SK-N-SH treated with all-trans-retinoic acid at 6 μM for 48 hours (cell line): ENCODE data around the gene CDC42BPB.

Source experiments
- ARNTL ChIP-seq: fragments of 450-650 bp; formaldehyde crosslinking; IDR thresholded peaks from 2 replicates; pipeline ENCODE4 v1.5.0; 2020; ENCODE audit warnings: low read depth, mild to moderate bottlenecking, moderate library complexity, borderline replicate concordance
- BACH2 ChIP-seq: fragments of 250-450 bp; sonication (Bioruptor Pico); IDR thresholded peaks from 2 replicates; pipeline ENCODE4 v1.9.0; 2021; ENCODE audit warnings: mild to moderate bottlenecking, borderline replicate concordance
- ISL1 ChIP-seq: fragments of 250-450 bp; sonication (Bioruptor Pico); IDR thresholded peaks from 2 replicates; pipeline ENCODE4 v2.1.2; 2022; ENCODE audit warnings: mild to moderate bottlenecking, moderate library complexity
- RARB ChIP-seq: fragments of 250-450 bp; sonication (Bioruptor Pico); IDR thresholded peaks from 2 replicates; pipeline ENCODE4 v1.8.0; 2021; ENCODE audit warnings: mild to moderate bottlenecking, moderate library complexity
- SNAI2 ChIP-seq: fragments of 250-450 bp; sonication (Bioruptor Pico); IDR thresholded peaks from 2 replicates; pipeline ENCODE4 v1.5.0; 2020; ENCODE audit warnings: mild to moderate bottlenecking, moderate library complexity
- TCF4 ChIP-seq: fragments of 250-450 bp; sonication (Bioruptor Pico); IDR thresholded peaks from 2 replicates; pipeline ENCODE4 v1.8.0; 2021; ENCODE audit warnings: mild to moderate bottlenecking, moderate library complexity, borderline replicate concordance
- ZFP3 ChIP-seq: fragments of 250-450 bp; sonication (Bioruptor Pico); IDR thresholded peaks from 2 replicates; pipeline ENCODE4 v1.5.0; 2020; ENCODE audit warnings: mild to moderate bottlenecking, moderate library complexity
- TF ChIP-seq, protein P1 (sequence below): fragments of 250-450 bp; sonication (Bioruptor Pico); IDR thresholded peaks from 2 replicates; pipeline ENCODE4 v1.5.0; 2020; ENCODE audit warnings: mild to moderate bottlenecking, moderate library complexity
- TF ChIP-seq, protein P2 (sequence below): fragments of 250-450 bp; sonication (Bioruptor Pico); IDR thresholded peaks from 2 replicates; pipeline ENCODE4 v1.8.0; 2020; ENCODE audit warnings: mild to moderate bottlenecking, moderate library complexity, borderline replicate concordance

DNA sequence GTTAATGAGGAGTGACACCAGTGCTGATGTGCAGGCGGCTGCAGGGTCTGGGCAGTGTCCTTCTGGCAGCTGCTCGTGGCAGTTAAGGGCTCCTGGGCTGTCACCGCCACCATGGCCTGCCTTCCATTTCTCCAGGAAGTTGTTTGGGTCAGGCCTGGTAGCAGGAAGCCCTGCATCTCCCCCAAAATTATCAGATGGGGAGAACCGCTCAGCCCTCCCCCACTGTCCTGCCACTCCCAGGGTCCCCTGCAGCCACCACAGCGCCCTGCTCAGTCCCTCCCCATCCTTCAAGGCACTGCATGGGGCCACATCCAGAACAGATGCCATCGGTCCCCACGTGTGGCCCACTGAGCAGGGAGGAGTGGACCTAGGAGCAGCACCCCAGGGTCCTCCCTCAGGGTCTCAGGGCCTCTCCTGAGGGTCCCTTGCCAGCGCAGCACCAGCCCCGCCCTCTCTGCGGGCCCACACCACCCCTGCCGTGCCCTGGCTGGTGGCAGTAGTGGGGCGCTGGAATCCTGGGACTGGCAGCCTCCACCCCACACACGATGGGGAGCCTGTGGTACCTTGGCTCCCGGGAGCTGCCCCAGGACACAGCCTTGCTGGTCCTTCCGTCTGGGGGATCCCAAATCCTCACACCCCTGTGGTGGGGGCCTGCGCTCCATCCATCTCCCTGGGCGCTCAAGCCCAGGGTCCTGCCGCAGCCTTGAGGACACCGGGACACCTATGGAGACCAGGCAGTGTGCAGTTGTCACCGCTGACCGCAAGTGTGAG lies 145.2 kb downstream of the CDC42BPB start:
- TF ChIP-seq ISL1 (CRISPR knock-in tag) (no peak), ZFP3 (CRISPR knock-in tag) (no peak), SNAI2 (CRISPR knock-in tag) (no peak), TCF4 (CRISPR knock-in tag) (no peak), BACH2 (CRISPR knock-in tag) (no peak), RARB (CRISPR knock-in tag) (no peak), ARNTL (CRISPR knock-in tag) (no peak)
- TF ChIP-seq, protein P1, sequence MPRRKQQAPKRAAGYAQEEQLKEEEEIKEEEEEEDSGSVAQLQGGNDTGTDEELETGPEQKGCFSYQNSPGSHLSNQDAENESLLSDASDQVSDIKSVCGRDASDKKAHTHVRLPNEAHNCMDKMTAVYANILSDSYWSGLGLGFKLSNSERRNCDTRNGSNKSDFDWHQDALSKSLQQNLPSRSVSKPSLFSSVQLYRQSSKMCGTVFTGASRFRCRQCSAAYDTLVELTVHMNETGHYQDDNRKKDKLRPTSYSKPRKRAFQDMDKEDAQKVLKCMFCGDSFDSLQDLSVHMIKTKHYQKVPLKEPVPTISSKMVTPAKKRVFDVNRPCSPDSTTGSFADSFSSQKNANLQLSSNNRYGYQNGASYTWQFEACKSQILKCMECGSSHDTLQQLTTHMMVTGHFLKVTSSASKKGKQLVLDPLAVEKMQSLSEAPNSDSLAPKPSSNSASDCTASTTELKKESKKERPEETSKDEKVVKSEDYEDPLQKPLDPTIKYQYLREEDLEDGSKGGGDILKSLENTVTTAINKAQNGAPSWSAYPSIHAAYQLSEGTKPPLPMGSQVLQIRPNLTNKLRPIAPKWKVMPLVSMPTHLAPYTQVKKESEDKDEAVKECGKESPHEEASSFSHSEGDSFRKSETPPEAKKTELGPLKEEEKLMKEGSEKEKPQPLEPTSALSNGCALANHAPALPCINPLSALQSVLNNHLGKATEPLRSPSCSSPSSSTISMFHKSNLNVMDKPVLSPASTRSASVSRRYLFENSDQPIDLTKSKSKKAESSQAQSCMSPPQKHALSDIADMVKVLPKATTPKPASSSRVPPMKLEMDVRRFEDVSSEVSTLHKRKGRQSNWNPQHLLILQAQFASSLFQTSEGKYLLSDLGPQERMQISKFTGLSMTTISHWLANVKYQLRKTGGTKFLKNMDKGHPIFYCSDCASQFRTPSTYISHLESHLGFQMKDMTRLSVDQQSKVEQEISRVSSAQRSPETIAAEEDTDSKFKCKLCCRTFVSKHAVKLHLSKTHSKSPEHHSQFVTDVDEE: no peak
- TF ChIP-seq, protein P2, sequence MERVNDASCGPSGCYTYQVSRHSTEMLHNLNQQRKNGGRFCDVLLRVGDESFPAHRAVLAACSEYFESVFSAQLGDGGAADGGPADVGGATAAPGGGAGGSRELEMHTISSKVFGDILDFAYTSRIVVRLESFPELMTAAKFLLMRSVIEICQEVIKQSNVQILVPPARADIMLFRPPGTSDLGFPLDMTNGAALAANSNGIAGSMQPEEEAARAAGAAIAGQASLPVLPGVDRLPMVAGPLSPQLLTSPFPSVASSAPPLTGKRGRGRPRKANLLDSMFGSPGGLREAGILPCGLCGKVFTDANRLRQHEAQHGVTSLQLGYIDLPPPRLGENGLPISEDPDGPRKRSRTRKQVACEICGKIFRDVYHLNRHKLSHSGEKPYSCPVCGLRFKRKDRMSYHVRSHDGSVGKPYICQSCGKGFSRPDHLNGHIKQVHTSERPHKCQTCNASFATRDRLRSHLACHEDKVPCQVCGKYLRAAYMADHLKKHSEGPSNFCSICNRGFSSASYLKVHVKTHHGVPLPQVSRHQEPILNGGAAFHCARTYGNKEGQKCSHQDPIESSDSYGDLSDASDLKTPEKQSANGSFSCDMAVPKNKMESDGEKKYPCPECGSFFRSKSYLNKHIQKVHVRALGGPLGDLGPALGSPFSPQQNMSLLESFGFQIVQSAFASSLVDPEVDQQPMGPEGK (CRISPR knock-in tag): no peak
